Gastrocnemius medialis (tissue), 4 donors: ENCODE results near the gene TOR1B. TPM values are rescaled to one million over a fixed set of nuclear protein-coding genes. Genes with fewer than 3 reads are reported as not detected.
A peak's percentile ranks its signal among the peaks of the same experiment; 100 is the strongest.
"Not testable (repeated sequence)": the region's sequence is repeated elsewhere in the genome, so short reads cannot be mapped to it uniquely, and the experiment has no call there.

ENCODE experiments used
- ATAC-seq, 2 donors: fragments of 150-250 bp; one replicate each; pipeline ENCODE4 v1.9.1; 2016
- DNase-seq, 2 donors: peaks; one replicate each; pipeline ENCODE4 v3.0.0-alpha.2; 2019
- H3K27ac ChIP-seq, 4 donors: fragments of 200-600 bp; sonication (generic); 1 replicate in 1 of 4; 2 replicates in 3 of 4; pipeline ENCODE4 v1.5.1; 2016 to 2018; ENCODE audit warnings: mild to moderate bottlenecking in 2 of 4, moderate library complexity in 1 of 4
- H3K27me3 ChIP-seq, 3 donors: fragments of 200-600 bp; sonication (generic) in 2 of 3; 1 replicate in 1 of 3; 2 replicates in 2 of 3; pipeline versions ENCODE4 v1.5.1 to v1.6.0; 2016 to 2019; ENCODE audit warnings: mild to moderate bottlenecking in 1 of 3, moderate library complexity in 1 of 3
- H3K36me3 ChIP-seq, 2 donors: fragments of 200-600 bp; sonication (generic) in 1 of 2; one replicate each; pipeline ENCODE4 v1.5.1; 2017 to 2018
- H3K4me1 ChIP-seq, 2 donors: fragments of 200-600 bp; sonication (generic) in 1 of 2; one replicate each; pipeline ENCODE4 v1.5.1; 2016 to 2017; ENCODE audit warnings: mild to moderate bottlenecking in 2 of 2
- H3K4me3 ChIP-seq, 4 donors: fragments of 200-600 bp; sonication (generic) in 3 of 4; 1 replicate in 1 of 4; 2 replicates in 3 of 4; pipeline ENCODE4 v1.5.1; 2016 to 2019; ENCODE audit warnings: mild to moderate bottlenecking in 2 of 4
- H3K9me3 ChIP-seq, 3 donors: fragments of 200-600 bp; sonication (generic) in 2 of 3; 1 replicate in 1 of 3; 2 replicates in 2 of 3; pipeline ENCODE4 v1.5.1; 2016 to 2019
- POLR2A ChIP-seq, 2 donors: fragments of 450-650 bp; IDR thresholded peaks; one replicate each; pipeline ENCODE4 v1.6.1; 2017; ENCODE audit warnings: antibody characterized with exemption in 2 of 2, mild to moderate bottlenecking in 2 of 2, moderate library complexity in 2 of 2
- in situ Hi-C, 4 donors: fragments of 200-750 bp; cut with MboI; loops; one replicate each; pipeline versions ENCODE4 v1.15.0 to v1.8.0; 2017; ENCODE audit warnings: low sequenced_read_pairs in 4 of 4
- intact Hi-C: fragments of 100-400 bp; cut with DNase I; formaldehyde crosslinking; loops from one replicate; pipeline ENCODE4 v1.15.1; 2023; ENCODE audit warnings: low total_unique reads
- total RNA-seq, 4 donors: library from RNA; depleted of rRNA; stranded (reverse); fragments of >200 nt; gene quantifications; one replicate each; pipeline versions ENCODE4 v1.1.0 to v1.2.3, GENCODE V29; 2016
- TF ChIP-seq, protein P1 (sequence below), 5 experiments: fragments of 450-650 bp in 3 of 5; fragments of 200-600 bp in 2 of 5; sonication (generic) in 2 of 5; IDR thresholded peaks in 4 of 5; conservative IDR thresholded peaks in 1 of 5; 1 replicate in 4 of 5; 2 replicates in 1 of 5; pipeline ENCODE4 v1.5.1; 2016 to 2019; ENCODE audit warnings: antibody characterized with exemption in 5 of 5, mild to moderate bottlenecking in 3 of 5, moderate library complexity in 3 of 5

The TOR1B gene
- total RNA-seq, 4 donors from 2014 or later, result 15.9 to 22.6 (median 21.2) TPM

- no peak for TF ChIP-seq POLR2A (IDR thresholded peaks at IDR 0.05)
- TF ChIP-seq, protein P1, sequence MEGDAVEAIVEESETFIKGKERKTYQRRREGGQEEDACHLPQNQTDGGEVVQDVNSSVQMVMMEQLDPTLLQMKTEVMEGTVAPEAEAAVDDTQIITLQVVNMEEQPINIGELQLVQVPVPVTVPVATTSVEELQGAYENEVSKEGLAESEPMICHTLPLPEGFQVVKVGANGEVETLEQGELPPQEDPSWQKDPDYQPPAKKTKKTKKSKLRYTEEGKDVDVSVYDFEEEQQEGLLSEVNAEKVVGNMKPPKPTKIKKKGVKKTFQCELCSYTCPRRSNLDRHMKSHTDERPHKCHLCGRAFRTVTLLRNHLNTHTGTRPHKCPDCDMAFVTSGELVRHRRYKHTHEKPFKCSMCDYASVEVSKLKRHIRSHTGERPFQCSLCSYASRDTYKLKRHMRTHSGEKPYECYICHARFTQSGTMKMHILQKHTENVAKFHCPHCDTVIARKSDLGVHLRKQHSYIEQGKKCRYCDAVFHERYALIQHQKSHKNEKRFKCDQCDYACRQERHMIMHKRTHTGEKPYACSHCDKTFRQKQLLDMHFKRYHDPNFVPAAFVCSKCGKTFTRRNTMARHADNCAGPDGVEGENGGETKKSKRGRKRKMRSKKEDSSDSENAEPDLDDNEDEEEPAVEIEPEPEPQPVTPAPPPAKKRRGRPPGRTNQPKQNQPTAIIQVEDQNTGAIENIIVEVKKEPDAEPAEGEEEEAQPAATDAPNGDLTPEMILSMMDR (IDR thresholded peaks at IDR 0.05 in 4 of 5, conservative IDR thresholded peaks at IDR 0.05 in 1 of 5), result no peak
- no peak overlapping the region for H3K27ac ChIP-seq
- no peaks in the 10 kb centered on the region for H3K27me3 ChIP-seq
- intact Hi-C loops, result loop anchor here (5.0 kb wide), 1 partner anchor 642 kb away; no protein-coding TSS in a partner anchor
- ATAC-seq (no peak), DNase-seq (no peak)
- H3K36me3 ChIP-seq, result no peaks in the 10 kb centered on the region
- in situ Hi-C loops, result loop anchor here (5.0 to 25.0 kb wide), 8 partner anchors 37 to 645 kb away; partner anchors contain the start of genes ASB6 (in 2 of the 4) and NTMT1 (in 1 of the 4)
- no peaks in the 10 kb centered on the region for H3K9me3 ChIP-seq
- no peak overlapping the region for H3K4me3 ChIP-seq
- H3K4me1 ChIP-seq, result no peaks in the 10 kb centered on the region
Observed at GRCh38 chr9:129779560-129780190, 23.3 kb upstream of the TOR1B start.

DNA sequence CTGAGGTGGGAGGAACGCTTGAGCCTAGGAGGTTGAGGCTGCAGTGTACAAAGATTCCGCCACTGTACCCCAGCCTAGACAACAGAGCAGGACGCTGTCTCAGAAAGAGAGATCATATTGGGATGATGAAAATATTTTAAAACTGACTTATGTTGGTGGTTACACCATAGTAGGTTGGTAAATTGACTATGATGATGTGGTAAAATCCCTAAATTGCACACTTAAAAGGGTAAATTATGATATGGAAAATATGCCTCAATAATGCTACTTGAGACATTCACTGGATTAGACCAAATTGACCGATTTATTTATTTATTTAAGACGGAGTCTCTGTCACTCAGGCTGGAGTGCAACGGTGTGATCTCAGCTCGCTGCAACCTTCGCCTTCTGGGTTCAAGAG is 21.9 kb upstream of the TOR1B start:
- H3K36me3 ChIP-seq, result no peaks in the 10 kb centered on the region
- DNase-seq, result no peak
- intact Hi-C loops, result loop anchor here (5.0 kb wide), 1 partner anchor 644 kb away; no protein-coding TSS in a partner anchor
- no peaks in the 10 kb centered on the region for H3K27me3 ChIP-seq
- no peak for ATAC-seq
- TF ChIP-seq POLR2A (IDR thresholded peaks at IDR 0.05), result no peak
- TF ChIP-seq, protein P1 (IDR thresholded peaks at IDR 0.05 in 4 of 5, conservative IDR thresholded peaks at IDR 0.05 in 1 of 5), result no peak
- H3K27ac ChIP-seq, result no peak overlapping the region
- H3K4me3 ChIP-seq, result no peak overlapping the region
- no peaks in the 10 kb centered on the region for H3K9me3 ChIP-seq
- in situ Hi-C loops, result loop anchor here (5.0 to 25.0 kb wide), 8 partner anchors 39 to 646 kb away; partner anchors contain the start of genes ASB6 (in 2 of the 4) and NTMT1 (in 1 of the 4)
- H3K4me1 ChIP-seq, result no peaks in the 10 kb centered on the region

- Histone ChIP-seq H3K36me3 (no peaks in the 10 kb centered on the region), H3K9me3 (no peaks in the 10 kb centered on the region), H3K4me1 (no peaks in the 10 kb centered on the region), H3K27ac (no peak overlapping the region), H3K4me3 (no peak overlapping the region), H3K27me3 (peaks cover 0 to 2% (median 1%) of the 10 kb centered on the region in 3 donors)
- no peak for ATAC-seq
- in situ Hi-C loops (loop anchor here (5.0 to 25.0 kb wide), 8 partner anchors 40 to 647 kb away; partner anchors contain the start of genes ASB6 (in 2 of the 4) and NTMT1 (in 1 of the 4)), intact Hi-C loops (loop anchor here (5.0 kb wide), 1 partner anchor 645 kb away; no protein-coding TSS in a partner anchor)
- TF ChIP-seq POLR2A (IDR thresholded peaks at IDR 0.05), result no peak
- TF ChIP-seq, protein P1 (IDR thresholded peaks at IDR 0.05 in 4 of 5, conservative IDR thresholded peaks at IDR 0.05 in 1 of 5), result no peak
- DNase-seq, result no peak
Observed at GRCh38 chr9:129781981-129782380, 21.0 kb upstream of the TOR1B start.

- Histone ChIP-seq H3K4me1 (no peaks in the 10 kb centered on the region), H3K4me3 (no peak overlapping the region), H3K9me3 (no peaks in the 10 kb centered on the region), H3K36me3 (no peaks in the 10 kb centered on the region), H3K27ac (no peak overlapping the region), H3K27me3 (peaks cover 0 to 6% (median 5%) of the 10 kb centered on the region in 3 donors)
- DNase-seq (peak; percentile 33 to 48), ATAC-seq (peak; percentile 81 to 89)
- TF ChIP-seq, protein P1 (IDR thresholded peaks at IDR 0.05 in 4 of 5, conservative IDR thresholded peaks at IDR 0.05 in 1 of 5), result peak; percentile 76 to 89 (median 85)
- TF ChIP-seq POLR2A (IDR thresholded peaks at IDR 0.05), result no peak
- in situ Hi-C loops, result loop anchor here (5.0 to 25.0 kb wide), 8 partner anchors 41 to 649 kb away; partner anchors contain the start of genes ASB6 (in 2 of the 4) and NTMT1 (in 1 of the 4)
- intact Hi-C loops, result loop anchor here (1.0 to 5.0 kb wide), 3 partner anchors 46 to 646 kb away; partner anchors contain the start of gene ASB6
Observed at GRCh38 chr9:129783516-129784361, 19.2 kb upstream of the TOR1B start.

DNA sequence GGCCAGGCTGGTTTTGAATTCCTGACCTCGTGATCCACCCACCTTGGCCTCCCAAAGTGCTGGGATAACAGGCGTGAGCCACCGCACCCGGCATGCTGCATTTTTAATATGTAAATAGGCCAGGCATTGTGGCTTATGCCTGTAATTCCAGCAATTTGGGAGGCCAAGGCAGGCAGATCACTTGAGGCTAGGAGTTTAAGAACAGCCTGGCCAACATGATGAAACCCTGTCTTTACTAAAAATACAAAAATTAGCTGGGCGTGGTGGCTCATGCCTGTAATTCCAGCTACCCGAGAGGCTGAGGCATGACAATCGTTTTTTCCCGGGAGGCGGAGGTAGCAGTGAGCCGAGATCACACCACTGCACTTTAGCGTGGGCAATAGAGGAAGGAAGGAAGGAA is 18.0 kb upstream of the TOR1B start:
- not testable (repeated sequence) for H3K27me3 ChIP-seq, H3K4me3 ChIP-seq, H3K36me3 ChIP-seq, H3K27ac ChIP-seq, H3K4me1 ChIP-seq, DNase-seq, H3K9me3 ChIP-seq, ATAC-seq
- in situ Hi-C loops, result loop anchor here (5.0 to 25.0 kb wide), 8 partner anchors 43 to 650 kb away; partner anchors contain the start of genes ASB6 (in 2 of the 4) and NTMT1 (in 1 of the 4)
- intact Hi-C loops, result loop anchor here (5.0 kb wide), 1 partner anchor 648 kb away; no protein-coding TSS in a partner anchor
